ENCODE results near the gene SLIT3. TPM values are rescaled to one million over a fixed set of nuclear protein-coding genes. Genes with fewer than 3 reads are reported as not detected.

The SLIT3 gene
- total RNA-seq, 1 donor from 2014 or later, result 3.2 TPM

- peaks cover 7% of the 10 kb centered on the region for H3K4me1 Mint-ChIP-seq (ENCODE audit: unreplicated experiment)
- no peak for TF ChIP-seq CTCF (IDR thresholded peaks at IDR 0.05; ENCODE audit: unreplicated experiment)
- no peak overlapping the region for H3K4me3 Mint-ChIP-seq (ENCODE audit: unreplicated experiment)
- H3K36me3 Mint-ChIP-seq (ENCODE audit: low read depth, unreplicated experiment), result no peaks in the 10 kb centered on the region
- H3K27me3 Mint-ChIP-seq (ENCODE audit: unreplicated experiment), result peaks cover 6% of the 10 kb centered on the region
- no peaks in the 10 kb centered on the region for H3K9me3 Mint-ChIP-seq (ENCODE audit: unreplicated experiment)
- no peak for DNase-seq (ENCODE audit: low spot score)
- H3K27ac Mint-ChIP-seq (ENCODE audit: unreplicated experiment), result no peak overlapping the region
Observed at GRCh38 chr5:168830833-168831232, 470.1 kb downstream of the SLIT3 start.

GRCh38 chr5:168829922-168830417, 471.0 kb downstream of the SLIT3 start:
- no peak for TF ChIP-seq CTCF (IDR thresholded peaks at IDR 0.05; ENCODE audit: unreplicated experiment)
- Mint-ChIP-seq H3K4me3 (ENCODE audit: unreplicated experiment) (no peak overlapping the region), H3K27ac (ENCODE audit: unreplicated experiment) (no peak overlapping the region), H3K27me3 (ENCODE audit: unreplicated experiment) (peaks cover 7% of the 10 kb centered on the region), H3K4me1 (ENCODE audit: unreplicated experiment) (peaks cover 7% of the 10 kb centered on the region), H3K36me3 (ENCODE audit: low read depth, unreplicated experiment) (no peaks in the 10 kb centered on the region), H3K9me3 (ENCODE audit: unreplicated experiment) (no peaks in the 10 kb centered on the region)
- no peak for DNase-seq (ENCODE audit: low spot score)

- Mint-ChIP-seq H3K27me3 (ENCODE audit: unreplicated experiment) (peaks cover 7% of the 10 kb centered on the region), H3K4me1 (ENCODE audit: unreplicated experiment) (peaks cover 7% of the 10 kb centered on the region), H3K27ac (ENCODE audit: unreplicated experiment) (no peak overlapping the region), H3K36me3 (ENCODE audit: low read depth, unreplicated experiment) (no peaks in the 10 kb centered on the region), H3K9me3 (ENCODE audit: unreplicated experiment) (no peaks in the 10 kb centered on the region), H3K4me3 (ENCODE audit: unreplicated experiment) (no peak overlapping the region)
- no peak for DNase-seq (ENCODE audit: low spot score)
- no peak for TF ChIP-seq CTCF (IDR thresholded peaks at IDR 0.05; ENCODE audit: unreplicated experiment)
Observed at GRCh38 chr5:168829044-168829443, 471.9 kb downstream of the SLIT3 start.

- Mint-ChIP-seq H3K4me3 (ENCODE audit: unreplicated experiment) (no peak overlapping the region), H3K27me3 (ENCODE audit: unreplicated experiment) (peaks cover 4% of the 10 kb centered on the region)
Observed at GRCh38 chr5:168827636-168828035, 473.3 kb downstream of the SLIT3 start.

More at GRCh38 chr5:168827636-168828035, 473.3 kb downstream of the SLIT3 start:
- Mint-ChIP-seq H3K4me1 (ENCODE audit: unreplicated experiment) (no peaks in the 10 kb centered on the region), H3K27ac (ENCODE audit: unreplicated experiment) (no peak overlapping the region), H3K36me3 (ENCODE audit: low read depth, unreplicated experiment) (no peaks in the 10 kb centered on the region), H3K9me3 (ENCODE audit: unreplicated experiment) (no peaks in the 10 kb centered on the region)
- TF ChIP-seq CTCF (IDR thresholded peaks at IDR 0.05; ENCODE audit: unreplicated experiment), result no peak
- no peak for DNase-seq (ENCODE audit: low spot score)
